HepG2 (cell line): Measurements from ENCODE around the gene TIGD6. TPM values are rescaled to one million over a fixed set of nuclear protein-coding genes. Genes with fewer than 3 reads are reported as not detected.

ENCODE experiments used
- ATAC-seq: fragments of 200-7000 bp; cut with Tn5 transposase; 3 replicates; pipeline ENCODE4 v1.9.1; 2020; ENCODE audit warnings: mild to moderate bottlenecking, moderate library complexity
- BruUV-seq: library from RNA; stranded (reverse); fragments of 400-500 nt; replicated peaks from 2 replicates; lab custom pipeline; 2021; lab: Mats Ljungman, UMichigan
- CTCF ChIA-PET: fragments of 300-600 bp; formaldehyde crosslinking; extraction: SDS; loops from one replicate; lab custom pipeline; 2021; ENCODE audit warnings: low total read pairs, inconsistent platforms, low intra/inter-chr PET ratio; lab: Yijun Ruan, JAX
- POLR2A ChIA-PET: fragments of 350-600 bp; sonication (Branson Sonifier 250); formaldehyde crosslinking; loops from one replicate; lab custom pipeline; 2020; ENCODE audit warnings: antibody characterized with exemption, inconsistent platforms; lab: Yijun Ruan, JAX
- DNase-seq: peaks from one replicate; pipeline ENCODE4 v3.0.0-alpha.2; 2015; ENCODE audit warnings: low spot score
- FAIRE-seq: peaks from 3 replicates; lab custom pipeline; 2011; peaks lifted over from hg19 to GRCh38; lab: Jason Lieb, UNC
- H2AFZ ChIP-seq: one replicate; pipeline ENCODE4 v1.6.1; 2011; ENCODE audit warnings: low read length, inconsistent platforms
- H3K27ac ChIP-seq: fragments of 300-600 bp; 3 replicates; pipeline ENCODE4 v1.8.0; 2011; ENCODE audit warnings: mixed run types, mild to moderate bottlenecking, mixed read lengths, low read length, inconsistent platforms; ENCODE audit not compliant: insufficient read depth; ENCODE audit errors: extremely low read length
- H3K27me3 ChIP-seq, 2 experiments: fragments of 200-600 bp in 1 of 2; 2 replicates in 1 of 2; 3 replicates in 1 of 2; pipeline versions ENCODE4 v1.6.0 to v1.8.0; 2011; ENCODE audit warnings: low read length in 2 of 2, mild to moderate bottlenecking in 2 of 2, moderate library complexity in 2 of 2, inconsistent platforms in 1 of 2; ENCODE audit not compliant: insufficient read depth in 2 of 2, control insufficient read depth in 1 of 2
- H3K36me3 ChIP-seq, 2 experiments: fragments of 200-600 bp in 1 of 2; replicated peaks in 1 of 2; 2 replicates in 1 of 2; 3 replicates in 1 of 2; pipeline versions ENCODE4 v1.5.1 to v1.8.0; 2011; ENCODE audit warnings: low read length in 2 of 2, inconsistent platforms in 1 of 2; ENCODE audit not compliant: insufficient read depth in 2 of 2, control insufficient read depth in 1 of 2
- H3K4me1 ChIP-seq: 2 replicates; pipeline ENCODE4 v1.5.1; 2012; ENCODE audit warnings: low read length, inconsistent platforms; ENCODE audit not compliant: insufficient read depth
- H3K4me2 ChIP-seq: 2 replicates; pipeline ENCODE4 v1.6.0; 2011; ENCODE audit warnings: low read depth, low read length, inconsistent platforms
- H3K4me3 ChIP-seq, 3 experiments: fragments of 200-600 bp in 1 of 3; sonication (generic), shearing (Covaris generic) in 1 of 3; replicated peaks in 1 of 3; 2 replicates each; pipeline ENCODE4 v1.5.1; 2011 to 2016; ENCODE audit warnings: low read length in 3 of 3, inconsistent platforms in 2 of 3, low read depth in 2 of 3, mild to moderate bottlenecking in 2 of 3, control low read depth in 1 of 3, mixed read lengths in 1 of 3; ENCODE audit not compliant: insufficient read depth in 1 of 3
- H3K79me2 ChIP-seq: one replicate; pipeline ENCODE4 v1.6.1; 2011; ENCODE audit warnings: low read length, inconsistent platforms; ENCODE audit not compliant: insufficient read depth
- H3K9ac ChIP-seq: 2 replicates; pipeline ENCODE4 v1.6.0; 2011; ENCODE audit warnings: mild to moderate bottlenecking, low read depth, low read length, inconsistent platforms; ENCODE audit not compliant: insufficient read depth
- H3K9me3 ChIP-seq: 2 replicates; pipeline ENCODE4 v1.5.1; 2012; ENCODE audit warnings: mild to moderate bottlenecking, low read length
- H4K20me1 ChIP-seq: 2 replicates; pipeline ENCODE4 v1.6.0; 2011; ENCODE audit warnings: inconsistent platforms, mild to moderate bottlenecking, low read length, moderate library complexity; ENCODE audit not compliant: insufficient read depth
- E2F2 ChIP-seq: sonication (generic); formaldehyde crosslinking; IDR thresholded peaks from 2 replicates; pipeline ENCODE4 v1.4.0; 2020; ENCODE audit warnings: missing genetic modification reagents, borderline replicate concordance
- MAFF ChIP-seq: IDR thresholded peaks from 2 replicates; pipeline ENCODE4 v1.6.1; 2011; ENCODE audit warnings: low read depth, low read length, improper control_type of control experiment
- MAFK ChIP-seq, 2 experiments: IDR thresholded peaks in 1 of 2; conservative IDR thresholded peaks in 1 of 2; 2 replicates each; pipeline ENCODE4 v1.6.1; 2011; ENCODE audit warnings: improper control_type of control experiment in 2 of 2, low read length in 2 of 2
- MLX ChIP-seq: IDR thresholded peaks from 2 replicates; pipeline ENCODE4 v1.6.1; 2016
- NFATC3 ChIP-seq: sonication (generic); formaldehyde crosslinking; IDR thresholded peaks from 2 replicates; pipeline ENCODE4 v1.5.1; 2020; ENCODE audit warnings: mild to moderate bottlenecking, missing genetic modification reagents
- ZNF512B ChIP-seq: sonication (generic); formaldehyde crosslinking; IDR thresholded peaks from 2 replicates; pipeline ENCODE4 v1.5.1; 2020; ENCODE audit warnings: missing genetic modification reagents, mild to moderate bottlenecking, borderline replicate concordance
- in situ Hi-C: cut with HindIII; loops from 2 replicates; pipeline ENCODE4 v1.10.0; 2017; ENCODE audit warnings: low pct_unique_long_range_greater_than_20kb; ENCODE audit not compliant: extremely low pct_ligation_motif_present
- intact Hi-C: fragments of 100-400 bp; cut with micrococcal nuclease; formaldehyde crosslinking; loops from one replicate; pipeline ENCODE4 v1.10.0; 2022; ENCODE audit not compliant: unreplicated experiment
- polyA plus RNA-seq, 8 experiments: library from polyadenylated mRNA; depleted of rRNA in 3 of 8; stranded (reverse) in 7 of 8; unstranded in 1 of 8; fragments of >200 nt; fragmentation: Illumina TruSeq in 4 of 8; extraction: Trizol in 4 of 8; gene quantifications; 2 replicates each; pipeline versions ENCODE4 v1.2.1 to v1.2.3, GENCODE V29; 2011 to 2016; ENCODE audit warnings: low read depth in 4 of 8, missing spikeins in 1 of 8, mixed read lengths in 1 of 8; ENCODE audit not compliant: insufficient read depth in 1 of 8
- total RNA-seq, 5 experiments: library from RNA; depleted of rRNA; stranded (reverse); fragments of >200 nt; fragmentation: Illumina TruSeq; extraction: Trizol; gene quantifications; 2 replicates each; pipeline ENCODE4 v1.2.3, GENCODE V29; 2016; ENCODE audit warnings: low read depth in 1 of 5

The TIGD6 gene
- total and polyA plus RNA-seq, 2 of the 13 experiments (the other 11 are each of a cell fraction or from before 2014, with no cell fraction given), result 2.1 to 2.9 TPM

GRCh38 chr5:150007050-150007449 is 6.6 kb upstream of the TIGD6 start:
- Histone ChIP-seq H4K20me1 (peaks cover 5% of the 10 kb centered on the region; the same call in 1 of the 2 replicates), H3K27me3 (no peaks in the 10 kb centered on the region), H3K79me2 (peaks cover 31% of the 10 kb centered on the region), H2AFZ (no peak overlapping the region), H3K9me3 (no peaks in the 10 kb centered on the region), H3K36me3 (peaks cover 25 to 57% of the 10 kb centered on the region in 2 experiments), H3K4me2 (no peak overlapping the region), H3K4me1 (peaks cover 12% of the 10 kb centered on the region), H3K27ac (no peak overlapping the region), H3K4me3 (no peak overlapping the region), H3K9ac (no peak overlapping the region)
- DNase-seq (no peak), ATAC-seq (no peak), FAIRE-seq (no peak)
- in situ Hi-C loops (no loop called here), intact Hi-C loops (no loop called here)
- no TSS peak for BruUV-seq
- ChIA-PET CTCF (no interaction called here), POLR2A (interaction anchor here (1.2 kb wide), 1 partner anchor 15 kb away, joined by 3 read pairs; no protein-coding TSS in a partner anchor)
- no peak for TF ChIP-seq E2F2 (CRISPR knock-in tag)
- peak; percentile 49 to 75; a peak in 3 of 4 replicates for TF ChIP-seq MAFK (conservative IDR thresholded peaks at IDR 0.05 in 1 of 2, IDR thresholded peaks at IDR 0.05 in 1 of 2; ENCODE audit: low read length in 2 of 2)
- no peak for TF ChIP-seq NFATC3 (CRISPR knock-in tag)
- TF ChIP-seq MAFF, result peak; percentile 71
- no peak for TF ChIP-seq MLX (CRISPR knock-in tag)
- TF ChIP-seq ZNF512B, result no peak
